ENCODE measurements around the gene FARSA.

DNA sequence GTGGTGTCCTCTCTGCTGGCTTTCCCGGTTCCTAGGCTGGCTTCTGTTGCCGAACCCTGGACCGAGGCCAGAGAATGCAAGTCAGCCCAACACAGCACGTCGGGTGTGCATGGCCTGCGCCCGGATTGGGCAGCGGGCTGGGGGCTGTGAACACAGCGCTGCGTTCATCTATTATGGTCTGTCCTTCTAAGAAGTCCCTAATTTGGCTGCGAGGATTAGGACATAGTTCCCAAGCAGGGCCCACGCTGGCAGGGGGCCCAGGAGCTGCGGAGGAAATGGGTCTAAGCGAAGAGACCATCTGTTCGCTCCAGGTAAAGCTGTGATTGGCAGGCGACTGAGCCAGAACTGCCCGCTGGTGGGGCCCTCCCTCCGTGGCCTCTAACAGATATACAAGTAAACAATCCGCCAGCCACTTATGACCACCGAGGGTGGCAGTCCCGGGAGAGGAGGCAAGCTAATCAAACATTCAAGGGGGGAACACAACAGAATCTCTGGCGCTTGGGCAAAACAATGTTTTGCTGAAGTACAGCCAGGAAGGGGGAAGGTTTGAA, 20.4 kb downstream of the FARSA start:
- TF ChIP-seq CEBPZ (IDR thresholded peaks at IDR 0.05; ENCODE audit: low read depth, low read length) = no peak
- TF ChIP-seq CHD2 (IDR thresholded peaks at IDR 0.05; ENCODE audit: borderline replicate concordance, low read depth, low read length) = no peak
- TF ChIP-seq, protein P1, sequence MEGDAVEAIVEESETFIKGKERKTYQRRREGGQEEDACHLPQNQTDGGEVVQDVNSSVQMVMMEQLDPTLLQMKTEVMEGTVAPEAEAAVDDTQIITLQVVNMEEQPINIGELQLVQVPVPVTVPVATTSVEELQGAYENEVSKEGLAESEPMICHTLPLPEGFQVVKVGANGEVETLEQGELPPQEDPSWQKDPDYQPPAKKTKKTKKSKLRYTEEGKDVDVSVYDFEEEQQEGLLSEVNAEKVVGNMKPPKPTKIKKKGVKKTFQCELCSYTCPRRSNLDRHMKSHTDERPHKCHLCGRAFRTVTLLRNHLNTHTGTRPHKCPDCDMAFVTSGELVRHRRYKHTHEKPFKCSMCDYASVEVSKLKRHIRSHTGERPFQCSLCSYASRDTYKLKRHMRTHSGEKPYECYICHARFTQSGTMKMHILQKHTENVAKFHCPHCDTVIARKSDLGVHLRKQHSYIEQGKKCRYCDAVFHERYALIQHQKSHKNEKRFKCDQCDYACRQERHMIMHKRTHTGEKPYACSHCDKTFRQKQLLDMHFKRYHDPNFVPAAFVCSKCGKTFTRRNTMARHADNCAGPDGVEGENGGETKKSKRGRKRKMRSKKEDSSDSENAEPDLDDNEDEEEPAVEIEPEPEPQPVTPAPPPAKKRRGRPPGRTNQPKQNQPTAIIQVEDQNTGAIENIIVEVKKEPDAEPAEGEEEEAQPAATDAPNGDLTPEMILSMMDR (IDR thresholded peaks at IDR 0.05 in 2 of 3, conservative IDR thresholded peaks at IDR 0.05 in 1 of 3; ENCODE audit: control insufficient read depth in 2 of 3, extremely low read depth in 1 of 3, insufficient read depth in 1 of 3, low read depth in 3 of 3, low read length in 3 of 3) = no peak

All from GM12878 (cell line).